Measurements from ENCODE around the gene AZGP1.
"Not testable (repeated sequence)": the region's sequence is repeated elsewhere in the genome, so short reads cannot be mapped to it uniquely, and the experiment has no call there.

Gene AZGP1

DNA sequence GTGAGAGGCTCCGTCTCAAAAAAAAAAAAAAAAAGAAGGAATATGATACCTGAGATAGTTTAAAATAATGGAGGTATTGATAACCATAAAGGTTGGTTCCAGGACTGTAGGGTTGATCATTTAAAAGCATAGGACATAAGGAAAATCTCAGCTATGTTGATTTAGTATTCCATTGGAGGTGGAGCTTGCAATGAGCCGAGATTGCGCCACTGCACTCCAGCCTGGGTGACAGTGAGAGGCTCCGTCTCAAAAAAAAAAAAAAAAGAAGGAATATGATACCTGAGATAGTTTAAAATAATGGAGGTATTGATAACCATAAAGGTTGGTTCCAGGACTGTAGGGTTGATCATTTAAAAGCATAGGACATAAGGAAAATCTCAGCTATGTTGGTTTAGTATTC is 23.2 kb downstream of the AZGP1 start:
- not testable (repeated sequence) for DNase-seq (ENCODE audit: low spot score)

GRCh38 chr7:99950819-99951218 is 25.0 kb downstream of the AZGP1 start:
- not testable (repeated sequence) for DNase-seq (ENCODE audit: low spot score)

DNA sequence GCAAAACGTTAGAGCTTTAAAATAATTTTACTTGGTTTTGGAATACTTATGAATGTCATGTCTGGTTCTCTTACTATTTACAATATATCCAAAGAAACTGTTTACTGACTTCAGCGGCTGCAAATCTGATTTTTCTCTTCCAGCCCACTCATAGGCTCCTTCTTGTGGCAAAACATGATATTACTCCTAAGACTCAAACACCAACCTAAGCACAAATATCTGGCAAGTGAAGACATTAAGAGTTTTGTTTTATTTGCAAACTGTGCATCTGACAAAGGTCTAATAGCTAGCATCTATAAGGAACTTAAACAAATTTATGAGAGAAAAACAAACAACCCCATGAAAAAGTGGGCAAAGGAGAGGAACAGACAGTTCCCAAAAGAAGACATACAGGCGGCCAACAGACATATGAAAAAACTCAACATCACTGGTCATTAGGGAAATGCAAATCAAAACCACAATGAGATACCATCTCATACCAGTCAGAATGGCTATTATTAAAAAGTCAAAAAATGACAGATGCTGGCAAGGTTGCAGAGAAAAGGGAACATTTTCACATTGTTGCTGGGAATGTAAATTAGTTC is 26.1 kb downstream of the AZGP1 start:
- DNase-seq (ENCODE audit: low spot score), result no peak

DNA sequence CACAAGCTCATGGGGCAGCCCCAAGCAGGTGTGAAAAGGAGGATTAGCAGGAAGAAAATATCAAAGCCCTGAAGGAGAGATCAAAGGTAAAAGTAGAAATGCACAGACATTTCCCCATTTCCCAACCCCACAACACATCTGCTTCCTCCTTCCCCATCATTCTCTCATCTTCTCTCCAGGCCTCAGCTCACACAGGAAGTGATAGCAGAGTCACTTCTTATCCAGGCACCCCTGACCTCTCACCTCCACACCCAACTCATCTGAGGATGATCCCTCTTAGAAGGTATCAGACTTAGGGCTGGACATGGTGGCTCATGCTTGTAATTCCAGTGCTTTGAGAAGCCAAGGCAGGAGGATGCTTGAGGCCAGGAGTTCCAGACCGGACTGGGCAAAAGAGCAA is 28.2 kb downstream of the AZGP1 start:
- DNase-seq (ENCODE audit: low spot score), result no peak

DNA sequence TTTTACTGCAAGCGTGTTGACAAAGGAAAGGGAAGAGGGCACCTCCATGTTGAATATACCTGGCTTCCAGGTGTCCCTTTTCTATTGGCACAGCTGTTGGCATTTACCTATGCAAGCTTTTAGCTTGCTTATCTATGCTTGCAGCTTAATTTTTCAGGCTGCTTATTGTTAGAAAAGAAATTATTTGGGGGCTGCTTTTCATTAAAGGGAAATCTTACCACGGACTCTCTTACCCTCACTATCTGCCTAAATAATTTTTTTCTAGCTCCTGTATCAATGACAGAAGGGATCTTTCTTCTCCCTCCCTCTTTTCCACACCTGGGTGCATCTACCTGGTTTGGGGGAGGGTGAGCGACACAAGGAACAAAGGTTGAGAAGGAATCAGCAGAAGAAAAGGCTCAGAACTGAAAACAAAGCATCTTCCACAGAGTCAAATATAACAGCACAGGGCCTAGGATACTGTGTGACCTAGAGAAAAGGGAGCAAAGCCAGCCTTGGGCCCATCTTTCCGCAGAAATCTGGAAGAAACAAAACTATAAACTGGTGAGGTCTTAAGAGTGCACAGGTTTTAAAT is 31.2 kb downstream of the AZGP1 start:
- DNase-seq (ENCODE audit: low spot score), result no peak

- DNase-seq (ENCODE audit: low spot score), result no peak
These were observed 32.0 kb downstream of the AZGP1 start for GRCh38 chr7:99943641-99944496.

GRCh38 chr7:99938296-99938695 is 37.5 kb downstream of the AZGP1 start:
- no peak for DNase-seq (ENCODE audit: low spot score)

DNA sequence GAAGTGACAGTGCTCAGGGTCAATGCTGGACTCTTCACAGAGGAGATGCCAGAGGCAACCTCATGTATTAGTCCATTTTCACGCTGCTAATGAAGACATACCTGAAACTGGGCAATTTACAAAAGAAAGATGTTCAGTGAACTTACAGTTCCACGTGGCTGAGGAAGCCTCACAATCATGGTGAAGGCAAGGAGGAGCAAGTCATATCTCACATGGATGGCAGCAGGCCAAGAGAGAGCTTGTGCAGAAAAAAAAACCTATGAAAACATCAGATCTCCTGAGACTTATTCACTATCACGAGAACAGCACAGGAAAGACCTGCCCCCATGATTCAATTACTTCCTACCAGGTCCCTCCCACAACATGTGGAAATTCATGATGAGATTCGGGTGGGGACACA is 40.8 kb downstream of the AZGP1 start:
- DNase-seq (ENCODE audit: low spot score), result not testable (repeated sequence)

GRCh38 chr7:99930376-99930775 is 45.5 kb downstream of the AZGP1 start:
- no peak for DNase-seq (ENCODE audit: low spot score)

GRCh38 chr7:99929730-99930053 is 46.1 kb downstream of the AZGP1 start:
- DNase-seq (ENCODE audit: low spot score), result no peak

DNA sequence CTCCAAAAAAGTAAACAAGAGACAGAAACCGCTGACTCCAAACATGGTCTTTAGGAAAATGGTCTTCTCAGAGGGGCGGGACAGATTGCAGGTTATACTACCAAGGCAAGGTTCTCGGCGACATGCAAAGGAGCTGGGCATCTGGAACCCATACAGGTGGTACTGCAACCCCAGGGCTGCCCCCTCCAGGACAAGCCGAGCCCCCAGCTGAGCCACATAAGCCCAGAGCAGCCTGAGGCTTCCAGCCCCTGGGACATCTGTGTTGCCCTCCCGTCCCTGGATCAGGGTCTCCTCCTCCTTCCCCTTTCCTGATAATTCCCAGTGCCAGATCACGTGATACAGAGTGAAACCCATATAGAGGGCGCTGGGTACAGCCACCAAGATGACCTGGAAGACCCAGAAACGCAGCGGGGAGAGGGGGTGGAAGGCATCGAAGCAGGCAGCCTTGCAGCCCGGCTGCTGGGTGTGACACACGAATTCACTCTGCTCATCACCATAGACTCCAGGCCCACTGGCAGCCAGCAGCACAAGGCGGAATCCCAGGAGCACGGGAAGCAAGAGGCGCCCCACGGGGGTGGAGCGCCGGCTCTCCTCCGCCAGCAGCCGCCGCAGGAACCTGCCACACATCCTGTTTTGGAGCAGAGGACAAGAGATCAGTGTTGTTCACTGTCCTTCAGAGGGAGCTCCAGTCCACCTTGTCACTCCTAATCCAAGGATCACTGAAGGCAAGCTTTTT is 46.7 kb downstream of the AZGP1 start, which contains the start of gene GJC3:
GJC3 (minus strand) TSS at position 627 of the 736 bp plus-strand sequence; CDS start at position 627, 0 bp downstream.
- DNase-seq (ENCODE audit: low spot score), result peak; percentile 77

DNA sequence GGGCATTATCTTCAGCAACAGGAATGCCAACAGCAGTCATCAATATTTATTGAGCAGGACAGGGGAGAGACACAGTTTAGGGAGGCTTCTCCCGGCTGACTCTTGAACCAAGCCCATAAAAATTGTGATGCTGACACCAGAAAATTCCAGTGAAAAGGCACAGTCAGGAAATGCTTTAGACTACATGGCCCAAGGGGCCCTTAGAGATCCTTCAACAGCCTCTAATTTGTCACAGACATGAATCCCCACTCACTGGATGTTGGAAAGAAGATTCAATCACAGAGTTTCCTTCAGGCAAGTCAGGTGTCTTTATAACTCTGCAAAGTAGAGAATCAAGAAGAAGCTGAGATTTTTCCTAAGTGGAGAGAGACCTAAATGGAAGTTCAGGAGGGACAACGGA is 47.6 kb downstream of the AZGP1 start:
- DNase-seq (ENCODE audit: low spot score), result no peak

DNA sequence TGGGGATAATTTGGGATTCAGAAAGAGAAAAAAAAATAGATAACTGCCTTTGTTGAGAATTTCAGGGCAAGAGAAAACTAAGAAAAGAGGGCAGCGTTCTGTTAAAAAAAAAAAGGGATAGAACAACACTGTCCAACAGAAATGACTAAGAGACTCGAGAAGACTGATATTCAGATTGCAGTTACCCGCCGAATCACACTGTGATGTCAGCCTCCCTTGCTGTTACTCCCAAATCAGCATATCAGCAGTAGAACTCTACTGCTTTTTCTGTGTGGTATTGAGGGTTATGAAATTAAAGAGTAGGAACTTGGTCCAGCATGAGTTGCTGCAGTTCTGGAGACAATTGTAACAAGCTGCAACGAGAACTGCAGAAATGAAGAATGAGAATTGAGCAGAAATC is 48.3 kb downstream of the AZGP1 start:
- DNase-seq (ENCODE audit: low spot score), result no peak

DNA sequence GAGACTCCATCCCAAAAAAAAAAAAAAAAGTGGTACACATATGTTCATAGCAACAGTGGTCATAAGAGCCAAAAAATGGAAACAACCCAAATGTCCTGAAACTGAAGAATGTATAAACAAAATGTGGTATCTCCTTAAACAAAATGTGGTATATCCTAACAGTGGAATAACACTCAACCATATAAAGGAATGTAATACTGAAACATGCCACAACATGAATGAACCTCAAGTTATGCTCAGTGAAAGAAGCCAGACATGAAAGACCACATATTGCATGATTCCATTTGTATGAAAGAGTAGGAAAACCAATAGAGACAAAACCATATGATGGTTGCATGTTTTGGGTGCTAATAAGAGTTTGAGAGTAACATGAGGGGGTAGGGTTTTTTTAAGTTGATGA is 49.5 kb downstream of the AZGP1 start:
- no peak for DNase-seq (ENCODE audit: low spot score)

DNA sequence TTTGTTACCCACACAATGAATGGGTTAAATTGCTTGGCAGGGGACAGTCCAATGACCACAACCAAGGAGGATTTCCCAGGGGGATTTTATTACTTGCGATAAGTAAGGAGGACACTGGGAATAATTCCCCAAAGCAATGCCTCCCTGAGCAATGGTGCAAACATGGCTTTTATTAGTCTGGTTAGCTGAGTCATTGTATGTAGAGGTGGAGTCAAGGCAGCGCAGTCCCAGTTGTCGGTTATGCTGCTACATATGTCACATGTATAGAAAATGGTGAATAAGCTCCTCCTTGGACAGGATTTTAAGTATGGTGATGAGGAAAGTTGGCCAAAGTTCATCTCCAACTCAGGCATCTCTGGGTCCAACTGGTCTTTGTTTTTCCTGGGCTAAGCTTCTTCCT is 52.6 kb downstream of the AZGP1 start:
- DNase-seq (ENCODE audit: low spot score), result no peak

- no peak for DNase-seq (ENCODE audit: low spot score)
These were observed 55.7 kb downstream of the AZGP1 start for GRCh38 chr7:99920149-99920548.

DNA sequence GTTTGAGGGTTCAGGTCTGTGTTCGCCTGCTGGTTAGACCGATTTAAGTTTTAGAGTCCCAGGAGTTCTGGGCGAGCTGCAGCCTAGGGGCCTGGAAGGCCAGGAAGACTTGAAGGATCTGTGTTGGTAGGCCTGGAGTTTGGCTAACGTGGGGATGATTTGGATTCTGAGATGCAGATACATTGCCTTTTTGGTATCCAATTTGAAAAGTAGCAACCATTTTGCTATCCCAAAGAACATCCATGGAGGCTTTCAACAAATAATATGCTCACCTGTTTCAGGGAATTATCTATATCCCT is 56.1 kb downstream of the AZGP1 start:
- no peak for DNase-seq (ENCODE audit: low spot score)

DNA sequence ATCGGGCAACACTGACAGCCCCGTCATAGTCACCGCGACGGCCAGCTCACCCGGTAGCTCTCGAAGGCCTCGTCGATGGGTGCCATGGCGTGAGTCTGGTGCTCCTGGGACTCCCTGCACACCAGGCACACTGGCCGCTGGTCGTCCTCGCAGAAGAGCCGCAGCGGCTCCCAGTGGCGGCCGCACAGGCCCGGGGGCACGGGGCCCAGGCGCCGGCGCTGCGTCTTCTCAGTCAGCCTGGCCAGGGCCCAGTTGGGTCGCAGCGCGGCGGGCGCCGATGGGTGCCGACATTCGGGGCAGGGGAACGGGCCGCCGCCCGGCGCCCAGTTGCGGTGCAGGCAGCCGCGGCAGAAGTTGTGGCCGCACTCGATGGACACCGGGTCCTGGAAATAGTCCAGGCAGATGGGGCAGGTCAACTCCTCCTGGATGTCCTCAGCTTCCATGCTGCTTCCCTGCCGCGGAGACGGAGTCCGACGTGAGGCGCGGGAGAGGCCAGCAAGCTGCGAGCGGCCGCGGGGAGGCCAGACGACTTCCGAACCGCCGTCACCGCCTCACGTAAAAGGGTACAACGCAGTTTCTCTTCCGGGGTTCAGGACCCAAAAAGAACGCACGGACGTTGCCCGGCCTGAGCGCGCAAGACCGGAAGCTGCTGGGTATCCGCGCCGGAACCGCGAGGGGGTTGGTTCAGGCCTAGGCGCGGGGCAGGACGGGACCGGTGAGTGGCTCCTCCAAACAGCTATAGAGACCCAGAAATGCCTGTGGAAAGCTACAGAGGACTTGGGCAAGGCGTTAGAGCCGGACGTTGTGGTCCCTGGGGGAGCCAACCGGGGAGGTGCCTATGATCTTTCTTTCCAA is 56.6 kb downstream of the AZGP1 start, which contains the start of gene TRIM4:
TRIM4 (minus strand) TSS at position 572 of the 855 bp plus-strand sequence; CDS start at position 443, 129 bp downstream.
- DNase-seq (ENCODE audit: low spot score), result peak; percentile 97
